ENCODE results near the gene CHRM5.

The CHRM5 gene

DNA sequence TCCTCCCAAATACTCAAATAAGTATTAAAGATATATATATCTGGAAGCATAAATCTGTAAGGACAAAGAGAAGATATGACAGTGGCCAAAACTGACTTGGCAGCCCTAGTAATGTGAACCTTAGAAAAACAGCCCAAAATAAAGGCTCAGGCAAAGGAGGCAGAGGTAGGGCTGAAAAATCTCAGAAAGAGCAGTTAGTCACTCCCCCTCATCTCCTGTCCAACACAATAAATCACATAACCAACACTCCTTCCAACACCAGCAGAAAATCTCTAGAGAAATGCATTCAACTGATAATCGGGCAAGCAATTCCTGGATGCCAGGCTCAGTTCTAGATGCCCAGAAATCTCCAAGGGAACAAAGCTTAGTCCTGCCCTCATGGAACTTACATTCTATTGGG is 22.1 kb upstream of the CHRM5 start:
- H3K4me3 ChIP-seq (ENCODE audit: low read depth, low read length), result no peak overlapping the region
- TF ChIP-seq, protein P1, sequence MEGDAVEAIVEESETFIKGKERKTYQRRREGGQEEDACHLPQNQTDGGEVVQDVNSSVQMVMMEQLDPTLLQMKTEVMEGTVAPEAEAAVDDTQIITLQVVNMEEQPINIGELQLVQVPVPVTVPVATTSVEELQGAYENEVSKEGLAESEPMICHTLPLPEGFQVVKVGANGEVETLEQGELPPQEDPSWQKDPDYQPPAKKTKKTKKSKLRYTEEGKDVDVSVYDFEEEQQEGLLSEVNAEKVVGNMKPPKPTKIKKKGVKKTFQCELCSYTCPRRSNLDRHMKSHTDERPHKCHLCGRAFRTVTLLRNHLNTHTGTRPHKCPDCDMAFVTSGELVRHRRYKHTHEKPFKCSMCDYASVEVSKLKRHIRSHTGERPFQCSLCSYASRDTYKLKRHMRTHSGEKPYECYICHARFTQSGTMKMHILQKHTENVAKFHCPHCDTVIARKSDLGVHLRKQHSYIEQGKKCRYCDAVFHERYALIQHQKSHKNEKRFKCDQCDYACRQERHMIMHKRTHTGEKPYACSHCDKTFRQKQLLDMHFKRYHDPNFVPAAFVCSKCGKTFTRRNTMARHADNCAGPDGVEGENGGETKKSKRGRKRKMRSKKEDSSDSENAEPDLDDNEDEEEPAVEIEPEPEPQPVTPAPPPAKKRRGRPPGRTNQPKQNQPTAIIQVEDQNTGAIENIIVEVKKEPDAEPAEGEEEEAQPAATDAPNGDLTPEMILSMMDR (IDR thresholded peaks at IDR 0.05; ENCODE audit: low read depth, low read length), result no peak

DNA sequence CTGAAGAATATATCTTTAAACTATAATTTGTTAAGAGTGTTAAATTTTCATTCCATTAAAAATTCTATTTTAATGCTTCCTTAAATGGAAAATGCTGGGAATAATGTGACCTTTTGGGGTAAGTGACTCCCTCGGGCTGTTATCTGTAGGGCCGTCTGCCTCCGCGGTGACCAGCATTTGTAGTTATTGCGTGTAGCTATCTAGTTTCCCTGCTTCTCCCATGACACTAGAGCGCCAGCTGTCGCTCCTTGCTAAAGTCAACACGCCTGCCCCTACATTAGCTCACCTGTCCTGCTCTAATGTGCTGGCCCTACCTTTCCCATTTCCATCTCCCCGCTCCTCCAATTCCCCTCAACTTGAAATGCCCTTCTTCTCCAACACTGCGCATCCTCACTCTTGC is 12.4 kb upstream of the CHRM5 start:
- no peak overlapping the region for H3K4me3 ChIP-seq (ENCODE audit: low read depth, low read length)
- TF ChIP-seq, protein P1 (IDR thresholded peaks at IDR 0.05; ENCODE audit: low read depth, low read length), result no peak

DNA sequence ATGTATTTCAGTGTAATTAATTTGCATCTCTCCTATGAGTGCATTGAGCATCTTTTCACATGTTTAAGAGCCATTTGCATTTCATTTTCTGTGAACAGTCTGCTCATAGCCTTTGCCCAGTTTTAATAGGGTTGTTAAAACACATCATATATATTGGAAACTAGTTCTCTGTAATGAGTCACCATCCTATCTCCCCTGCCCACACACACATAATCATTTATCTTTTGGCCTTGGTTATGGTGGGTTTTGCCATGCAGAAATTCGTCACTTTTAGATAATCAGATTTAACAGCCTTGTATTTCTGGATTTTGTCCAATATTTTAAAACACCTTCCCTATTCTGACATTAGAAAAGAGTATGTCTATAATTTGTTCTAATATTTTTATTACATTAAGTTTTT is 11.9 kb upstream of the CHRM5 start:
- TF ChIP-seq, protein P1 (IDR thresholded peaks at IDR 0.05; ENCODE audit: low read depth, low read length), result no peak

DNA sequence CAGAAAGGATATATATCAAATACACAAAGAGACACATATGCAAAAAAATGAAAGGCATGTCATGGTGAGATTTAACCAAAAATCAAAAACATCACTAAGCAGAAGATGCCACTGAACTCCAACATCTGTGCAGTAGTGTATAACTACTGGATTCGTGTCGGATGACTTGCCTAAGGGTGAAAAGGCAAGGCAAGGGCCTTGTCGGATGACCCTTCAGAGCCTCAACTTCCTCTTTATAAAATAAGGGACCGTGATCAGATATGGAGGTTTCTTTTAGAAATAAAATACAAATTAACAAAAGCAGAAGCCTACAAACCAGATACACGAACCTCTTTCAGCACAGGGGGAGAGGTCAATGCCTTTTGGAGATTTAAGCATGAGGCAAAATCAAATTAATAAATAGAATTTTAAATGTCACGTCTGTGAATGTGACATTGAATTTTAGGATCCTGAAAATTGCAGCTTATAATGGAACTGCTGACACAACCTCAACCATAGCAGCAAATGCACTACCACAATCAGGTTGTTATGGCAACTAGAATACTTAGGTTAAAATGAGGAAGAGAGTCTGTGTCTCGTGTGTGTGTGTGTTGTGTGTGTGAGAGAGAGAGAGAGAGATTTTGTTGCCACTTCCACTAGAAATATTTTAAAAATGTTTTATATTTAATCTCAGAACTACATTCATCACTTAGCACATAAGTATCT is 8.3 kb upstream of the CHRM5 start:
- TF ChIP-seq, protein P1 (IDR thresholded peaks at IDR 0.05; ENCODE audit: low read depth, low read length), result no peak
- no peak overlapping the region for H3K4me3 ChIP-seq (ENCODE audit: low read depth, low read length)

More for the DNA sequence above, 11.9 kb upstream of the CHRM5 start:
- no peak overlapping the region for H3K4me3 ChIP-seq (ENCODE audit: low read depth, low read length)

GRCh38 chr15:33960549-33960935 is 7.8 kb upstream of the CHRM5 start:
- no peak overlapping the region for H3K4me3 ChIP-seq (ENCODE audit: low read depth, low read length)
- TF ChIP-seq, protein P1 (IDR thresholded peaks at IDR 0.05; ENCODE audit: low read depth, low read length), result no peak

DNA sequence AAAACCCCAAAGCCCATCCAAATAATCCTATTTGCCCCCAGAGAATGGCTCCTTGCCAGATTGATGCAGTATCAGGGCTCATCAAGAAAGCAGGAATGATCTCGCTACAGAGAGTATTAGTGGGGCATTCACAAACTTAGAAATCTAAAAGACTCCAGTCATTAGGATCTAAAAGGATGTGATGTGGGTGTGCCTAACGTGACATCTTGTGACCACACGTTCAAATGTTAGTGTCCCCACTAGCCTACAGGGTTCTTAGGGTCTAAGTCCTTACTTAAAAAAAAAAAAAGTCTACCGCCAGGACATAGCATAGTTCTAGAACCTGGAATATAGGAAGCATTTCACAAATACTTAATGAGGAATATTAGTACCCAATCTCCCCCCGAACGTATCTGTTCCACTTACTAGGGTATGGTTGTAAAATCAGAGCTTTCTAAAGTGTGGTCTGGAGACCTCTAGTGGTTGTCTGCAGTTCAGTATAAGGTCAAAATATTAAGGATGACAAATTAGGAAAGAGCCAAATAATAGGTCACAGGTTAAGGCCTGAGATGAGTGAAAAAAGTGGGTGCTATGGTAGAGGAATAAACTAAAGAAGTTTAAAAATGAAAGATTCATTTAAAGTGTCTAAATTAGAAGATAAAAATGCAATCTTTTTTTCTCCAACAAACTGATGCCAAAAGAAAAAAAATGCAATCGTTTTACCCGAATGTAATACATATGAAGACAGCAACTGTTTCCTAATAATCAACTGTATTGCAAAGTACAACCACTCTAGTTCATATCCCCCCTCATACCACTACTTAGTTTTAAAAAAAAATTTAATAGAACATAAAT is 4.2 kb upstream of the CHRM5 start:
- H3K4me3 ChIP-seq (ENCODE audit: low read depth, low read length), result no peak overlapping the region
- TF ChIP-seq, protein P1 (IDR thresholded peaks at IDR 0.05; ENCODE audit: low read depth, low read length), result peak; percentile 53

GRCh38 chr15:33964665-33965040 is 3.6 kb upstream of the CHRM5 start:
- no peak overlapping the region for H3K4me3 ChIP-seq (ENCODE audit: low read depth, low read length)
- TF ChIP-seq, protein P1 (IDR thresholded peaks at IDR 0.05; ENCODE audit: low read depth, low read length), result no peak
